22Rv1 (cell line): ENCODE results near the gene ZNF606.
A peak's percentile ranks its signal among the peaks of the same experiment; 100 is the strongest.
"Not testable (repeated sequence)": the region's sequence is repeated elsewhere in the genome, so short reads cannot be mapped to it uniquely, and the experiment has no call there.

Source experiments
- H3K27ac ChIP-seq: fragments of 450-650 bp; 2 replicates; pipeline ENCODE4 v1.5.1; 2017
- CTCF ChIP-seq: fragments of 450-650 bp; IDR thresholded peaks from 2 replicates; pipeline ENCODE4 v1.5.1; 2017; ENCODE audit warnings: mild to moderate bottlenecking
- ZFX ChIP-seq: fragments of 450-650 bp; IDR thresholded peaks from 2 replicates; pipeline ENCODE4 v1.6.1; 2017; ENCODE audit warnings: antibody characterized with exemption, borderline replicate concordance

The ZNF606 gene

GRCh38 chr19:58009666-58010301, 7.2 kb upstream of the ZNF606 start:
- no peak for TF ChIP-seq CTCF
- TF ChIP-seq ZFX: no peak
- no peak overlapping the region for H3K27ac ChIP-seq

- no peak for TF ChIP-seq CTCF
- no peak for TF ChIP-seq ZFX
- no peak overlapping the region for H3K27ac ChIP-seq
Measured at GRCh38 chr19:58009301-58009665, 6.7 kb upstream of the ZNF606 start.

GRCh38 chr19:58008877-58009276, 6.3 kb upstream of the ZNF606 start:
- not testable (repeated sequence) for H3K27ac ChIP-seq

- no peak for TF ChIP-seq CTCF
- TF ChIP-seq ZFX: no peak
- no peak overlapping the region for H3K27ac ChIP-seq
Measured at GRCh38 chr19:58007285-58007684, 4.7 kb upstream of the ZNF606 start.

- H3K27ac ChIP-seq: peak overlapping the region; percentile 74
- TF ChIP-seq CTCF: no peak
- no peak for TF ChIP-seq ZFX
Measured at GRCh38 chr19:58003174-58003828, 681 bp upstream of the ZNF606 start.

- H3K27ac ChIP-seq: peak overlapping the region; percentile 74
- no peak for TF ChIP-seq ZFX
Measured at GRCh38 chr19:58001895-58002369, 688 bp downstream of the ZNF606 start.

GRCh38 chr19:58000677-58001076, 1.9 kb downstream of the ZNF606 start:
- H3K27ac ChIP-seq: no peak overlapping the region
- TF ChIP-seq CTCF: no peak
- no peak for TF ChIP-seq ZFX

GRCh38 chr19:57992841-57993240, 9.8 kb downstream of the ZNF606 start:
- TF ChIP-seq ZFX (no peak), CTCF (no peak)
- H3K27ac ChIP-seq: no peak overlapping the region
